Epithelial cell of proximal tubule (primary cell): ENCODE measurements around the gene MBD3L4. TPM values are rescaled to one million over a fixed set of nuclear protein-coding genes. Genes with fewer than 3 reads are reported as not detected.
A peak's percentile ranks its signal among the peaks of the same experiment; 100 is the strongest.

Experiments used
- DNase-seq: peaks from one replicate; pipeline ENCODE4 v3.0.0-alpha.2; 2011; ENCODE audit warnings: low read depth
- H3K4me3 ChIP-seq: 2 replicates; pipeline ENCODE4 v1.5.1; 2011; ENCODE audit warnings: low read depth, mild to moderate bottlenecking, low read length
- total RNA-seq: library from RNA; depleted of rRNA; stranded (reverse); fragments of >200 nt; gene quantifications from 2 replicates; pipeline ENCODE4 v1.2.3, GENCODE V29; 2015
- TF ChIP-seq, protein P1 (sequence below): conservative IDR thresholded peaks from 2 replicates; pipeline ENCODE4 v1.5.1; 2012; ENCODE audit warnings: low read depth, mild to moderate bottlenecking, low read length

MBD3L4 gene
- total RNA-seq, 1 donor from 2014 or later = not detected

DNA sequence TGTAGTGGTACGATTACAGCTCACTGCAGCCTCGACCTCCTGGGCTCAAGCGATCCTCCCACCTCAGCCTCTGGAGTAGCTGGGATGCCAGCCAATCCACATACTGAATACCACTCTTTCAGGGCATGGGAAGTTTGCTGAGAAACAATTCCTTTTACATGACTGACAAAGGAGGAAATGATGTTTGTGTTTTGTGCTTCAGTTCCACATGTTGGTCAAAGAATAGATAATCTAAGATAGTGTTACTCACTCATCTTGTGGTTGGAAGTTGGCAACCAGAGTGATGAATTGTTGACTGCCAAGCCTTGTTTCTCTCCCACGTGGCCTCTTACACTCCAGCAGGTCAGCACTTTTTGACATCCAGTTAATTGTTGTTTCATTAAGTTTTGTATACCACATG is 26.3 kb downstream of the MBD3L4 start:
- peak; percentile 86 for DNase-seq
- TF ChIP-seq, protein P1, sequence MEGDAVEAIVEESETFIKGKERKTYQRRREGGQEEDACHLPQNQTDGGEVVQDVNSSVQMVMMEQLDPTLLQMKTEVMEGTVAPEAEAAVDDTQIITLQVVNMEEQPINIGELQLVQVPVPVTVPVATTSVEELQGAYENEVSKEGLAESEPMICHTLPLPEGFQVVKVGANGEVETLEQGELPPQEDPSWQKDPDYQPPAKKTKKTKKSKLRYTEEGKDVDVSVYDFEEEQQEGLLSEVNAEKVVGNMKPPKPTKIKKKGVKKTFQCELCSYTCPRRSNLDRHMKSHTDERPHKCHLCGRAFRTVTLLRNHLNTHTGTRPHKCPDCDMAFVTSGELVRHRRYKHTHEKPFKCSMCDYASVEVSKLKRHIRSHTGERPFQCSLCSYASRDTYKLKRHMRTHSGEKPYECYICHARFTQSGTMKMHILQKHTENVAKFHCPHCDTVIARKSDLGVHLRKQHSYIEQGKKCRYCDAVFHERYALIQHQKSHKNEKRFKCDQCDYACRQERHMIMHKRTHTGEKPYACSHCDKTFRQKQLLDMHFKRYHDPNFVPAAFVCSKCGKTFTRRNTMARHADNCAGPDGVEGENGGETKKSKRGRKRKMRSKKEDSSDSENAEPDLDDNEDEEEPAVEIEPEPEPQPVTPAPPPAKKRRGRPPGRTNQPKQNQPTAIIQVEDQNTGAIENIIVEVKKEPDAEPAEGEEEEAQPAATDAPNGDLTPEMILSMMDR = no peak
- H3K4me3 ChIP-seq = no peak overlapping the region

DNA sequence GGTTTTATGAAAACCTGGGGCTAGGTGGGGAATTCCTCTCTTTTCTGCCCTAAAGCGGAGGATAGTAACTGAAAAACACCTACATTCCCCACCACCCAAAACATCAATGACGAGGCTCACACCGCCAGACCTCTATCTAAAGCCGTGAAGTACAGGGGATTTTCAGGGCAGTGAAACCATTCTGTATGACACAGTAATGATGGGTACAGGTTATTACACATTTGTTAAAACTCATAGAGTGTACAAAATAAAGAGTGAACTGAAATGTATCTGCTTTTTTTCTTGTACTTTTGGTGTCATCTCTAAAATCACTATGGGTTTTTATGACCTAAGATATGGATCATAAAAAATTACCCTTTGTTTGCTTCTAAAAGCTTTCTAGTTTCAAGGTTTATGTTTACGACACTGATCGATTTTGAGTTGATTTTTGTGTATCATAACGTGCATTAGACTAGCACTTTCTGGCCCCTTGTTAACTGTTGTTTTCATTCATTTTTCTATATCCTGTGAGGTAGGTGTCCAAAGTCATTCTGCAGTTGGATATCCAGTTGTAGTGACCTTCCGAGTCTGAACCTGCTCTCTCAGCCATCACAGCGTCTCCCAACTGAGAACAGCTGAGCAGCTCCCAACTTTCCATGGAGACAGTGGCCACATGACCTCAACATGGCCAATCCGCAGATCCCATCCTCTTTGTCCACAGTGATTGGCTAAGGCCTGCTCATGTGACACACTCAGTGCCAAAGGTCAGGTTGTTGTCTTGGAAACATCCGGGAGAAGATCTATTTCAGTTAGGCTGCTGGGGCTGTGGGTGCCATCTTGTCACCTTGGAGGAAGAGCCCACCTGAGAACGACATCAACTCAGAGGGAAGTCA is 29.0 kb downstream of the MBD3L4 start:
- TF ChIP-seq, protein P1 = no peak
- DNase-seq = no peak

DNA sequence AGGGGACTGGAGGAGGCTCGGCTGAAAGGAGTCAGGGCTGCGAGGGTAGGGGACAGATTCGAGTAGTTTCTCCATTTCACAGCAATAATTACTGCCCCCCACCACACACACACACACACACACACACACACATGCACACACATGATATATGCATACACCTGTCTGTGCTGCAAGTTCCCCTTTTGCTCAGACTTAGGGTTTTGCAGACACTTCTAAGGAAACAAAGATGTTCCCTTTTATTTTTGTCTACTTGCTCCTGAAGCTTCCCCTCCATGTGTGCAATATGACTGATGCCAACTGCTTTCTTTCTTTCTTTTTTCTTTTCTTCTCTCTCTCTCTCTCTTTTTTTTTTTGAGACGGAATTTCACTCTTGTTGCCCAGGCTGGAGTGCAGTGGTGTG is 32.1 kb downstream of the MBD3L4 start:
- H3K4me3 ChIP-seq = no peak overlapping the region
- TF ChIP-seq, protein P1 = no peak
- DNase-seq = no peak

More for the DNA sequence above, 29.0 kb downstream of the MBD3L4 start:
- no peak overlapping the region for H3K4me3 ChIP-seq

DNA sequence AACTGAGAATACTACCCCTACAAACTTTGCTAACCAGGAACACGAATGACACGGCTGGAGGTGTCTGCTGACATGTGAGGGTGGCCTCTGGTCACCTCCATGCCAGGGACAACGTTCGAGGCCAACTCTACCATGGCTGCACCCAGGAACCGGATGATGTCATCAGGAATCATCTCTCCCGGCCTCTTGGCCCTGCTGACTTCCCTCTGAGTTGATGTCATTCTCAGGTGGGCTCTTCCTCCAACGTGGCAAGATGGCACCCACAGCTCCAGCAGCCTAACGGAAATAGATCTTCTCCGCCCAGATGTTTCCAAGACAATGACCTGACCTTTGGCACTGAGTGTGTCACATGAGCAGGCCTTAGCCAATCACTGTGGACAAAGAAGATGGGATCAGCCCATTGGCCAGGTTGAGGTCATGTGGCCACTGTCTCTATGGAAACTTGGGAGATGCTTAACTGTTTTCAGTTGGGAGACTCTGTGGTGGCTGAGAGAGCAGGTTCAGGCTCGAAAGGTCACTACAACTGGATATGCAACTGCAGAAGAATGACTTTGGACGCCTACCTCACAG is 33.8 kb downstream of the MBD3L4 start:
- H3K4me3 ChIP-seq = no peak overlapping the region
- DNase-seq = no peak
- TF ChIP-seq, protein P1 = no peak

DNA sequence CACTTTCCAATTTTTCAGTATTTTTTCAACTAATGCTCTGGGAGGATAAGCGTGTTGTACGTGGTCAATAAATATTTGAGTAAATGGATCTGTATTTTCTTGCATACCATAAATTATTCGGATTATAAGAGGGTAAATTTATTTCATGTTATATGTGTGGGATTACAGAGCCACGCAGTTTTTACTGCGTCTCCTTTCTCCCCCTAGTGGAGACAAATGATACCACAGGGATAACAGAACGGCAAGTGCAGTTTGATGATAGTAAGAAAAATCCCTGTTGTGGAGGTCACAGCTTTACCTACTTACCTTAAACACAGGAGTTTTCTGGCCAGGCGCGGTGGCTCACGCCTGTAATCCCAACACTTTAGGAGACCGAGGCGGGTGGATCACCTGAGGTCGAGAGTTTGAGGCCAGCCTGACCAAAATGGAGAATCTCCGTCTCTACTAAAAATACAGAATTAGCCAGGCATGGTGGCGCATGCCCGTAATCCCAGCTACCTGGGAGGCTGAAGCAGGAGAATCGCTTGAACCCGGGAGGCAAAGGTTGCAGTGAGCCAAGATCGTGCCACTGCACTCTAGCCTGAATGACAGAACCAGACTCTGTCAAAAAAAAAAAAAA is 35.6 kb downstream of the MBD3L4 start:
- H3K4me3 ChIP-seq = no peak overlapping the region
- DNase-seq = no peak
- TF ChIP-seq, protein P1 = peak; percentile 67

DNA sequence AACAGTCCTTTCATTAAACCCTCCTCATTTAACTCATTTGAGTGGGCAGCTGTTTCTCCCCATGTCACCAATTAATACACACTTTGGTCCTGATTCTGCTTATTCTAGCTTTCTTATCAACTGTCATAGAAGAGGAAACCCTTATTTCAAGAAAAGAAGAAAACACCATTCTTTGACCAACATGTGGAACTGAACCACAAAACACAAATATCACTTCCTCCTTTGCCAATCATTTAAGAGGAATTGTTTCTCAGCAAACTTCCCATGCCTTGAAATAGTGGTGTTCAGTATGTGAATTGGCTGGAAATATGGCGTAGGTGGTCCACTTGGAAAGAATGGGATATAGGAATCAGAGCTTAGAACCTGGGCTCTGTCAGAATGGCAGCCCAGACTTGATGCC is 39.2 kb downstream of the MBD3L4 start:
- TF ChIP-seq, protein P1 = no peak

More for the DNA sequence above, 39.2 kb downstream of the MBD3L4 start:
- DNase-seq = no peak
- H3K4me3 ChIP-seq = no peak overlapping the region
